ENCODE measurements around the gene VWF. TPM values are rescaled to one million over a fixed set of nuclear protein-coding genes. Genes with fewer than 3 reads are reported as not detected.

The VWF gene
- total and polyA plus RNA-seq, 10 of the 15 experiments (the other 5 are each of a cell fraction or from before 2014, with no cell fraction given): 0.08 to 0.23 TPM; not detected in 8

- H3K9me3 ChIP-seq (replicated peaks; ENCODE audit: control insufficient read depth, insufficient read depth, low read length): no peaks in the 10 kb centered on the region
- H3K79me2 ChIP-seq (ENCODE audit: control insufficient read depth, insufficient read depth, low read length): no peaks in the 10 kb centered on the region
- TF ChIP-seq GATAD2B (conservative IDR thresholded peaks at IDR 0.05; ENCODE audit: low read depth) (no peak), BCLAF1 (IDR thresholded peaks at IDR 0.05) (no peak), MXI1 (IDR thresholded peaks at IDR 0.05; ENCODE audit: low read depth, low read length) (no peak)
- POLR2A ChIA-PET: no interaction called here
- ATAC-seq: no peak
- no peak for FAIRE-seq
- intact Hi-C loops (cut with micrococcal nuclease; ENCODE audit: unreplicated experiment) (no loop called here), in situ Hi-C loops (cut with MboI) (no loop called here)
- H3K36me3 ChIP-seq (ENCODE audit: control insufficient read depth in 2 of 2, insufficient read depth in 2 of 2, low read length in 1 of 2): no peaks in the 10 kb centered on the region
- H3K4me2 ChIP-seq (ENCODE audit: control insufficient read depth, insufficient read depth): no peak overlapping the region
- RAD21 ChIA-PET (ENCODE audit: unreplicated experiment): interaction anchor here (1.0 kb wide), 1 partner anchor 108 kb away, joined by 3 read pairs; no protein-coding TSS in a partner anchor
- 9% methylated on average over 7 of the region's 7 CpGs for WGBS (ENCODE audit: insufficient coverage, insufficient replicate concordance, low lambda C conversion rate, missing lambda C conversion rate)
- no peak overlapping the region for H3K4me3 ChIP-seq
- H3K27me3 ChIP-seq (replicated peaks in 1 of 2; ENCODE audit: control insufficient read depth in 2 of 2, insufficient read depth in 2 of 2, low read length in 1 of 2): peaks cover 0 to 8% of the 10 kb centered on the region in 2 experiments; a peak in 2 of 4 replicates
- no peaks in the 10 kb centered on the region for H4K20me1 ChIP-seq (ENCODE audit: control insufficient read depth, insufficient read depth)
- no peaks in the 10 kb centered on the region for H3K4me1 ChIP-seq (ENCODE audit: control insufficient read depth, insufficient read depth, low read length)
- no TSS peak for BruUV-seq (replicated peaks)
- H3K9ac ChIP-seq (ENCODE audit: control insufficient read depth, insufficient read depth, low read length): no peak overlapping the region
- no peak for DNase-seq (ENCODE audit: low read depth, low spot score)
- H2AFZ ChIP-seq (ENCODE audit: control insufficient read depth, low read depth, low read length): no peak overlapping the region
- SMC1A ChIA-PET (ENCODE audit: uncharacterized antibody, unreplicated experiment): no interaction called here
- CTCF ChIA-PET: no interaction called here
- H3K27ac ChIP-seq (ENCODE audit: control insufficient read depth, insufficient read depth): no peak overlapping the region
These were observed 40.1 kb downstream of the VWF start for GRCh38 chr12:6084261-6084968.

- no peak overlapping the region for H3K9ac ChIP-seq (ENCODE audit: control insufficient read depth, insufficient read depth, low read length)
- ATAC-seq (no peak), FAIRE-seq (no peak), DNase-seq (ENCODE audit: low read depth, low spot score) (no peak)
- H3K27ac ChIP-seq (ENCODE audit: control insufficient read depth, insufficient read depth): no peak overlapping the region
- ChIA-PET RAD21 (ENCODE audit: unreplicated experiment) (no interaction called here), POLR2A (no interaction called here), SMC1A (ENCODE audit: uncharacterized antibody, unreplicated experiment) (no interaction called here), CTCF (no interaction called here)
- no TSS peak for BruUV-seq (replicated peaks)
- H3K36me3 ChIP-seq (ENCODE audit: control insufficient read depth in 2 of 2, insufficient read depth in 2 of 2, low read length in 1 of 2): no peaks in the 10 kb centered on the region
- no peak overlapping the region for H3K4me2 ChIP-seq (ENCODE audit: control insufficient read depth, insufficient read depth)
- no peaks in the 10 kb centered on the region for H4K20me1 ChIP-seq (ENCODE audit: control insufficient read depth, insufficient read depth)
- intact Hi-C loops (cut with micrococcal nuclease; ENCODE audit: unreplicated experiment): no loop called here
- no peaks in the 10 kb centered on the region for H3K4me1 ChIP-seq (ENCODE audit: control insufficient read depth, insufficient read depth, low read length)
- 13% methylated on average over 4 of the region's 4 CpGs for WGBS (ENCODE audit: insufficient coverage, insufficient replicate concordance, low lambda C conversion rate, missing lambda C conversion rate)
- no peak overlapping the region for H3K4me3 ChIP-seq
- in situ Hi-C loops (cut with MboI): no loop called here
- no peak overlapping the region for H2AFZ ChIP-seq (ENCODE audit: control insufficient read depth, low read depth, low read length)
- peaks cover 0 to 8% of the 10 kb centered on the region in 2 experiments; a peak in 2 of 4 replicates for H3K27me3 ChIP-seq (replicated peaks in 1 of 2; ENCODE audit: control insufficient read depth in 2 of 2, insufficient read depth in 2 of 2, low read length in 1 of 2)
- H3K79me2 ChIP-seq (ENCODE audit: control insufficient read depth, insufficient read depth, low read length): no peaks in the 10 kb centered on the region
- H3K9me3 ChIP-seq (replicated peaks; ENCODE audit: control insufficient read depth, insufficient read depth, low read length): no peaks in the 10 kb centered on the region
- TF ChIP-seq JUND (IDR thresholded peaks at IDR 0.05; ENCODE audit: low read depth, low read length) (no peak), CREB1 (IDR thresholded peaks at IDR 0.05; ENCODE audit: low read depth) (no peak), NKRF (conservative IDR thresholded peaks at IDR 0.05) (no peak), POU2F2 (IDR thresholded peaks at IDR 0.05; ENCODE audit: borderline replicate concordance, low read depth, low read length) (no peak), NR2F1 (conservative IDR thresholded peaks at IDR 0.05) (no peak), CBX3 (IDR thresholded peaks at IDR 0.05; ENCODE audit: borderline replicate concordance, low read depth) (no peak), ASH2L (IDR thresholded peaks at IDR 0.05; ENCODE audit: borderline replicate concordance, low read depth) (no peak), SIN3A (IDR thresholded peaks at IDR 0.05; ENCODE audit: low read depth, low read length) (no peak), NR2C1 (IDR thresholded peaks at IDR 0.05) (no peak), ATF3 (IDR thresholded peaks at IDR 0.05; ENCODE audit: borderline replicate concordance, extremely low read depth, low read depth, low read length) (no peak)
These were observed 40.9 kb downstream of the VWF start for GRCh38 chr12:6083601-6084000.
